Parathyroid adenoma (tissue), 2 donors: ENCODE data around the gene TLCD2.

ENCODE experiments used
- H2AFZ ChIP-seq: fragments of 300-600 bp; sonication (generic); one replicate; pipeline ENCODE4 v1.7.0; 2017; ENCODE audit warnings: antibody characterized with exemption, mild to moderate bottlenecking
- H3K27ac ChIP-seq: fragments of 300-600 bp; sonication (generic); one replicate; pipeline ENCODE4 v1.7.0; 2017
- H3K27me3 ChIP-seq: fragments of 300-600 bp; sonication (generic); one replicate; pipeline ENCODE4 v1.7.0; 2017; ENCODE audit warnings: low read length; ENCODE audit not compliant: control insufficient read depth, insufficient read depth
- H3K36me3 ChIP-seq: fragments of 300-600 bp; sonication (generic); one replicate; pipeline ENCODE4 v1.7.0; 2017; ENCODE audit warnings: low read length; ENCODE audit not compliant: control insufficient read depth, insufficient read depth
- H3K4me1 ChIP-seq: fragments of 300-600 bp; sonication (generic); one replicate; pipeline ENCODE4 v1.7.0; 2017; ENCODE audit warnings: control low read depth
- H3K4me2 ChIP-seq: fragments of 300-600 bp; sonication (generic); one replicate; pipeline ENCODE4 v1.7.0; 2017; ENCODE audit warnings: low read length
- H3K4me3 ChIP-seq: fragments of 300-600 bp; sonication (generic); one replicate; pipeline ENCODE4 v1.7.0; 2017; ENCODE audit warnings: low read depth, low read length
- H3K79me2 ChIP-seq: fragments of 300-600 bp; sonication (generic); one replicate; pipeline ENCODE4 v1.7.0; 2017; ENCODE audit warnings: control low read depth
- H3K9ac ChIP-seq: fragments of 300-600 bp; sonication (generic); one replicate; pipeline ENCODE4 v1.7.0; 2017; ENCODE audit warnings: mild to moderate bottlenecking
- H3K9me3 ChIP-seq: fragments of 300-600 bp; sonication (generic); one replicate; pipeline ENCODE4 v1.7.0; 2017; ENCODE audit warnings: low read length; ENCODE audit not compliant: control insufficient read depth
- CTCF ChIP-seq: fragments of 300-600 bp; sonication (generic); IDR thresholded peaks from one replicate; pipeline ENCODE4 v1.7.0; 2017; ENCODE audit warnings: antibody characterized with exemption, mild to moderate bottlenecking
- donor health status: primary hyperparathyroidism.

The TLCD2 gene

GRCh38 chr17:1709971-1710806, at the start of gene TLCD2:
Gene TLCD2, minus strand, starts transcription at chr17:1710377. Its CDS starts 135 bp downstream, at chr17:1710242.
- TF ChIP-seq CTCF = peak; percentile 11
- Histone ChIP-seq H3K4me2 (peak within 1 kb of the TSS; percentile 97), H3K9me3 (no peaks in the 10 kb centered on the region), H3K9ac (peak within 1 kb of the TSS; percentile 68), H3K79me2 (peaks cover 8% of the 10 kb centered on the region), H3K27ac (peak within 1 kb of the TSS; percentile 22), H3K27me3 (no peaks in the 10 kb centered on the region), H3K4me3 (peak within 1 kb of the TSS; percentile 63), H3K4me1 (peaks cover 15% of the 10 kb centered on the region), H2AFZ (peak within 1 kb of the TSS; percentile 94), H3K36me3 (no peaks in the 10 kb centered on the region)

GRCh38 chr17:1759529-1759928, 49.4 kb upstream of the TLCD2 start:
- no peak overlapping the region for H3K4me3 ChIP-seq
- no peaks in the 10 kb centered on the region for H3K36me3 ChIP-seq
- no peak overlapping the region for H3K9ac ChIP-seq
- H3K4me2 ChIP-seq = no peak overlapping the region
- H3K27ac ChIP-seq = no peak overlapping the region
- H3K4me1 ChIP-seq = no peaks in the 10 kb centered on the region
- no peaks in the 10 kb centered on the region for H3K9me3 ChIP-seq
- H3K79me2 ChIP-seq = no peaks in the 10 kb centered on the region
- no peak for TF ChIP-seq CTCF
- H3K27me3 ChIP-seq = no peaks in the 10 kb centered on the region
- H2AFZ ChIP-seq = no peak overlapping the region

- Histone ChIP-seq H3K4me1 (no peaks in the 10 kb centered on the region), H3K27ac (no peak overlapping the region)
Observed at GRCh38 chr17:1758807-1759206, 48.6 kb upstream of the TLCD2 start.

GRCh38 chr17:1755827-1756262, 45.7 kb upstream of the TLCD2 start:
- H3K27me3 ChIP-seq = no peaks in the 10 kb centered on the region
- H2AFZ ChIP-seq = no peak overlapping the region
- TF ChIP-seq CTCF = no peak
- H3K4me2 ChIP-seq = no peak overlapping the region
- H3K9ac ChIP-seq = no peak overlapping the region
- H3K36me3 ChIP-seq = no peaks in the 10 kb centered on the region
- H3K27ac ChIP-seq = no peak overlapping the region
- no peaks in the 10 kb centered on the region for H3K9me3 ChIP-seq
- H3K79me2 ChIP-seq = no peaks in the 10 kb centered on the region
- no peaks in the 10 kb centered on the region for H3K4me1 ChIP-seq
- H3K4me3 ChIP-seq = no peak overlapping the region

More at GRCh38 chr17:1758807-1759206, 48.6 kb upstream of the TLCD2 start:
- Histone ChIP-seq H3K27me3 (no peaks in the 10 kb centered on the region), H3K36me3 (no peaks in the 10 kb centered on the region), H2AFZ (no peak overlapping the region), H3K4me2 (no peak overlapping the region), H3K9me3 (no peaks in the 10 kb centered on the region), H3K4me3 (no peak overlapping the region), H3K79me2 (no peaks in the 10 kb centered on the region), H3K9ac (no peak overlapping the region)
- TF ChIP-seq CTCF = no peak
